ENCODE results near the gene C2CD2L. TPM values are rescaled to one million over a fixed set of nuclear protein-coding genes. Genes with fewer than 3 reads are reported as not detected.

Gene C2CD2L
- total and polyA plus RNA-seq, 12 donors, result 6.1 to 13.7 (median 8.4) TPM

DNA sequence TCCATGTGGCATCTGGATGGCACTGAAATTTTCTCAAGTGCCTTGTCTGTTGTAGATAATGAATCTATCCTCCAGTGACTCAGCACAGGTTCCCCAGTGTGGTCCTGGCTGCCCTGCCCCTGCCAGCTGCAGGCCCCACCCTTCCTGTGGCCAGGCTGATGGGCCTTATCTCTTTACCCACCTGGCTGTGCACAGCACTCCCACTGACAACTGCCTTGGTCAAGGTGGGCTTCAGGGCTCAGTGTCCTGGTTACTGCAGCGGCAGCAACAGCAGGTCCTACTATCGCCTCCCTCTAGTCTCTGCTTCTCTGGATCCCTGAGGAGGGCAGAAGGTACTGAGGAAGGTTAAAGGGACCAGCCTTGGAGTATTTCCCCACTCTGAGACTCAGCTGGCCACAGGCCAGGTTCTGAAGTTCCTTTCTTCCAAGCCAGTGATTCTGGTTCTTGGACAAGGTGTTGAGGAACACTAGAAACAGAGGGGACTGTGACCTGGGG lies 19.4 kb upstream of the C2CD2L start:
- H3K27ac ChIP-seq, result no peak overlapping the region
- DNase-seq, result no peak
- peaks cover 0 to 33% (median 3%) of the 10 kb centered on the region in 9 donors for H3K36me3 ChIP-seq
- intact Hi-C loops (cut with DNase I), result no loop called here
- H3K4me3 ChIP-seq, result no peak overlapping the region
- H3K4me1 ChIP-seq, result peaks cover 4 to 43% (median 20%) of the 10 kb centered on the region in 9 donors
- no peaks in the 10 kb centered on the region for H3K9me3 ChIP-seq
- TF ChIP-seq, protein P1, sequence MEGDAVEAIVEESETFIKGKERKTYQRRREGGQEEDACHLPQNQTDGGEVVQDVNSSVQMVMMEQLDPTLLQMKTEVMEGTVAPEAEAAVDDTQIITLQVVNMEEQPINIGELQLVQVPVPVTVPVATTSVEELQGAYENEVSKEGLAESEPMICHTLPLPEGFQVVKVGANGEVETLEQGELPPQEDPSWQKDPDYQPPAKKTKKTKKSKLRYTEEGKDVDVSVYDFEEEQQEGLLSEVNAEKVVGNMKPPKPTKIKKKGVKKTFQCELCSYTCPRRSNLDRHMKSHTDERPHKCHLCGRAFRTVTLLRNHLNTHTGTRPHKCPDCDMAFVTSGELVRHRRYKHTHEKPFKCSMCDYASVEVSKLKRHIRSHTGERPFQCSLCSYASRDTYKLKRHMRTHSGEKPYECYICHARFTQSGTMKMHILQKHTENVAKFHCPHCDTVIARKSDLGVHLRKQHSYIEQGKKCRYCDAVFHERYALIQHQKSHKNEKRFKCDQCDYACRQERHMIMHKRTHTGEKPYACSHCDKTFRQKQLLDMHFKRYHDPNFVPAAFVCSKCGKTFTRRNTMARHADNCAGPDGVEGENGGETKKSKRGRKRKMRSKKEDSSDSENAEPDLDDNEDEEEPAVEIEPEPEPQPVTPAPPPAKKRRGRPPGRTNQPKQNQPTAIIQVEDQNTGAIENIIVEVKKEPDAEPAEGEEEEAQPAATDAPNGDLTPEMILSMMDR (IDR thresholded peaks at IDR 0.05), result no peak
- WGBS, 2 donors, result 92 to 96% methylated on average over 2 of the region's 2 CpGs
- no peaks in the 10 kb centered on the region for H3K27me3 ChIP-seq
- ATAC-seq, result no peak

DNA sequence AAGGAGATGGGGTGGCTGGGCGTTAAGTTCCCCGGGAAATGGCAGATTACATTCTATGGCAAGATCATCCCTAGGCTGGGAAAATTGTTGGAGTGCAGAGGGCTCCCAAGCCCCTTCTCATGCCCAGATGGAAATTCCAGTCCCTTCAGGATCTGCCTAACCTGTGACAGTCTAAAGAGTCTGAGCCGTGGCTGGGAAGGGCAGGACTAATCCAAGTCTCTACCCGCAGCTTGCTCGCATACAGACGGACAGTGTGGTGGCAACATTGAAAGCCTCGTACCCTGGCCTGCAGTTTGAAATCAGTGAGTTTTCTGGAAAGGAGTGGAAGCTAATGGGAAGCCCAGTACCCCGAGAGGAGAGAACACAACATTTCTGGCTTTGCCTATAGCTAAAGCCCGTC lies 18.7 kb upstream of the C2CD2L start:
- no peak for ATAC-seq
- Histone ChIP-seq H3K4me1 (peaks cover 7 to 49% (median 26%) of the 10 kb centered on the region in 9 donors), H3K9me3 (no peaks in the 10 kb centered on the region), H3K27ac (no peak overlapping the region), H3K27me3 (no peaks in the 10 kb centered on the region), H3K36me3 (peaks cover 0 to 36% (median 3%) of the 10 kb centered on the region in 9 donors), H3K4me3 (no peak overlapping the region)
- intact Hi-C loops (cut with DNase I), result no loop called here
- DNase-seq, result no peak
- TF ChIP-seq, protein P1 (IDR thresholded peaks at IDR 0.05), result no peak
- 95 to 98% methylated on average over 9 of the region's 9 CpGs for WGBS, 2 donors

DNA sequence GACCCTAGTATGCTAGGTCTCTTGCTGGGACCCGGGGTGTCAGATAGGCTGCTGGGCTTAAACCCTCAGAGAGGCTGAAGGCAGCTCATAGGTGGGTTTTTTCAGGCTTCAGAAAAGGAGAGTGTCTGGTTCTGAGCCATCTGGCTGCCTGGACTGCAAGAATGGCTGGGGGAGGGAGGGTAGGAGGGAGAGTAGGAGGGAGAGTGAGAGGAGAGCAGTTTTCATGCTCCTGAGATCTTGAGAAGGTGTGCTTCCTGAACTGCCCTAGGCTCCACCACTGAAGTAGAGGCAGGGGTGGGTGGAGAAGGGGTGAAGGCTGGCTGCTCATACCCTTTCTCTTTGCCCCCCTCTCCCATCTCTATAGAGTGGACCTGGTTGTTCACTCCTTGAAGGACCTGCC lies 17.8 kb upstream of the C2CD2L start:
- ATAC-seq, result no peak
- whole genome bisulfite sequencing, 2 donors, result 98 to 100% methylated on average over 1 of the region's 1 CpG
- Histone ChIP-seq H3K4me3 (no peak overlapping the region), H3K27ac (no peak overlapping the region), H3K27me3 (no peaks in the 10 kb centered on the region), H3K4me1 (peaks cover 13 to 55% (median 32%) of the 10 kb centered on the region in 9 donors), H3K9me3 (no peaks in the 10 kb centered on the region), H3K36me3 (peaks cover 0 to 38% (median 3%) of the 10 kb centered on the region in 9 donors)
- TF ChIP-seq, protein P1 (IDR thresholded peaks at IDR 0.05), result no peak
- DNase-seq, result no peak
- intact Hi-C loops (cut with DNase I), result no loop called here

DNA sequence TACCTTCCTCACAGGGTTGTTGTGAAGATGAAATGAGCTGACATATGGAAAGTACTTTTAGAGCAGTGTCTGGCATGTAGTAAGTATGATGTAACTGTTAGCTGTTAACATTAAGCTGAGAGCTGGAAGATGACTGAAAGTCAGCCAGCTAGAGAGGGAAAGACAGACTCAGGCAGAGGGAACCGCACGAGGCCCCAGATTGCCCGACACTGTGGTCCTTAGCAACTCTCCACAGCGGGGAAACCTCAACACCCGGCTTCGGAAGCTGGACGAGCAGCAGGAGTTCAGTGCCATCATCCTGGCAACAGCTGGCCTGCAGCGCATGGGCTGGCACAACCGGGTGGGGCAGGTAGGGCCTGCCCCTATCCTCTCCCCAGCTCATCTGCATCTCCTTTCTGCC lies 16.0 kb upstream of the C2CD2L start:
- H3K36me3 ChIP-seq, result peaks cover 0 to 40% (median 3%) of the 10 kb centered on the region in 9 donors
- no peak for DNase-seq
- H3K4me3 ChIP-seq, result no peak overlapping the region
- H3K27ac ChIP-seq, result no peak overlapping the region
- no peak for ATAC-seq
- intact Hi-C loops (cut with DNase I), result loop anchor here in 3 of 10 donors (10.0 kb wide), 2 partner anchors 104 to 224 kb away; partner anchors contain the start of gene MCAM (in 1 of the 3)
- H3K27me3 ChIP-seq, result no peaks in the 10 kb centered on the region
- 70 to 76% methylated on average over 9 of the region's 9 CpGs for WGBS, 2 donors
- TF ChIP-seq, protein P1 (IDR thresholded peaks at IDR 0.05), result no peak
- peaks cover 10 to 49% (median 26%) of the 10 kb centered on the region in 9 donors for H3K4me1 ChIP-seq
- H3K9me3 ChIP-seq, result no peaks in the 10 kb centered on the region

Data from heart right ventricle (tissue), 16 donors.